Ascending aorta (tissue), 2 donors: ENCODE data around the gene DCUN1D1. TPM values are rescaled to one million over a fixed set of nuclear protein-coding genes. Genes with fewer than 3 reads are reported as not detected.
A peak's percentile ranks its signal among the peaks of the same experiment; 100 is the strongest.

Experiments used
- DNase-seq, 2 donors: peaks; one replicate each; pipeline ENCODE4 v3.0.0-alpha.2; 2019; ENCODE audit warnings: low spot score in 2 of 2
- H3K27ac ChIP-seq, 2 donors: fragments of 200-600 bp; sonication (generic); one replicate each; pipeline ENCODE4 v1.5.1; 2016 to 2017; ENCODE audit warnings: mild to moderate bottlenecking in 1 of 2
- H3K27me3 ChIP-seq: fragments of 200-600 bp; sonication (generic); one replicate; pipeline ENCODE4 v1.5.1; 2017
- H3K36me3 ChIP-seq, 2 donors: fragments of 200-600 bp; sonication (generic); one replicate each; pipeline ENCODE4 v1.5.1; 2016
- H3K4me1 ChIP-seq, 2 donors: fragments of 200-600 bp; sonication (generic); one replicate each; pipeline ENCODE4 v1.5.1; 2016 to 2017; ENCODE audit warnings: mild to moderate bottlenecking in 1 of 2
- H3K4me3 ChIP-seq, 2 donors: fragments of 200-600 bp; sonication (generic); one replicate each; pipeline ENCODE4 v1.5.1; 2016 to 2017; ENCODE audit warnings: mild to moderate bottlenecking in 1 of 2
- H3K9me3 ChIP-seq, 2 donors: fragments of 200-600 bp; sonication (generic); one replicate each; pipeline ENCODE4 v1.5.1; 2016
- intact Hi-C: fragments of 100-400 bp; cut with DNase I; formaldehyde crosslinking; loops from one replicate; pipeline ENCODE4 v1.15.1; 2023
- total RNA-seq: library from RNA; depleted of rRNA; stranded (reverse); fragments of >200 nt; gene quantifications from one replicate; pipeline ENCODE4 v1.1.0, GENCODE V29; 2016
- TF ChIP-seq, protein P1 (sequence below), 3 experiments: fragments of 200-600 bp in 2 of 3; fragments of 450-650 bp in 1 of 3; sonication (generic) in 2 of 3; IDR thresholded peaks; one replicate each; pipeline ENCODE4 v1.5.1; 2016 to 2019; ENCODE audit warnings: antibody characterized with exemption in 3 of 3, mild to moderate bottlenecking in 1 of 3, moderate library complexity in 1 of 3

DCUN1D1 gene
- total RNA-seq: 8.4 TPM

GRCh38 chr3:182980204-182981037 lies at the start of gene DCUN1D1:
Gene DCUN1D1 (minus strand): TSS chr3:182980538. CDS start chr3:182980489, 49 bp downstream.
- peak within 1 kb of the TSS; percentile 84 to 89 for H3K27ac ChIP-seq
- peaks cover 3 to 11% of the 10 kb centered on the region in 2 donors for H3K4me1 ChIP-seq
- DNase-seq: peak; percentile 56 to 95
- H3K36me3 ChIP-seq: no peaks in the 10 kb centered on the region
- TF ChIP-seq, protein P1, sequence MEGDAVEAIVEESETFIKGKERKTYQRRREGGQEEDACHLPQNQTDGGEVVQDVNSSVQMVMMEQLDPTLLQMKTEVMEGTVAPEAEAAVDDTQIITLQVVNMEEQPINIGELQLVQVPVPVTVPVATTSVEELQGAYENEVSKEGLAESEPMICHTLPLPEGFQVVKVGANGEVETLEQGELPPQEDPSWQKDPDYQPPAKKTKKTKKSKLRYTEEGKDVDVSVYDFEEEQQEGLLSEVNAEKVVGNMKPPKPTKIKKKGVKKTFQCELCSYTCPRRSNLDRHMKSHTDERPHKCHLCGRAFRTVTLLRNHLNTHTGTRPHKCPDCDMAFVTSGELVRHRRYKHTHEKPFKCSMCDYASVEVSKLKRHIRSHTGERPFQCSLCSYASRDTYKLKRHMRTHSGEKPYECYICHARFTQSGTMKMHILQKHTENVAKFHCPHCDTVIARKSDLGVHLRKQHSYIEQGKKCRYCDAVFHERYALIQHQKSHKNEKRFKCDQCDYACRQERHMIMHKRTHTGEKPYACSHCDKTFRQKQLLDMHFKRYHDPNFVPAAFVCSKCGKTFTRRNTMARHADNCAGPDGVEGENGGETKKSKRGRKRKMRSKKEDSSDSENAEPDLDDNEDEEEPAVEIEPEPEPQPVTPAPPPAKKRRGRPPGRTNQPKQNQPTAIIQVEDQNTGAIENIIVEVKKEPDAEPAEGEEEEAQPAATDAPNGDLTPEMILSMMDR (IDR thresholded peaks at IDR 0.05): no peak
- H3K27me3 ChIP-seq: no peaks in the 10 kb centered on the region
- intact Hi-C loops: loop anchor here (1.0 to 5.0 kb wide), 2 partner anchors 119 to 188 kb away; partner anchors contain the start of genes ATP11B and MCCC1
- H3K9me3 ChIP-seq: no peaks in the 10 kb centered on the region
- peak within 1 kb of the TSS; percentile 96 to 100 for H3K4me3 ChIP-seq

DNA sequence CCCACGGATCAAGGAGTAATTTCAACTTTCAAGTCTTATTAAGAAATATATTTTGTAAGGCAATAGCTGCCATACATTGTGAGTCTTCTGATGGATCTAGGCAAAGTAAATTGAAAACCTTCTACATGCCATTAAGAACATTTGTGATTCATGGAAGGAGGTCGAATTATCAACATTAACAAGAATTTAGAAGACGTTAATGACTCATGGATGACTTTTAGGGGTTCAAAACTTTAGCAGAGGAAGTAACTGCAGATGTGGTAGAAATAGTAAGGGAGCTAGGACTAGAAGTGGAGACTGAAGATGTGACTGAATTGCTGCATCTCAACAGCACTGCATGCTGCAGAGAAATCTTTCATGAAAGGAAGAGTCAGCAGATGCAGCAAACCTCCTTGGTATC lies 48.1 kb upstream of the DCUN1D1 start:
- intact Hi-C loops: no loop called here
- Histone ChIP-seq H3K4me3 (no peak overlapping the region), H3K36me3 (peaks cover 47 to 65% of the 10 kb centered on the region in 2 donors), H3K9me3 (no peaks in the 10 kb centered on the region), H3K27ac (no peak overlapping the region), H3K4me1 (no peaks in the 10 kb centered on the region), H3K27me3 (no peaks in the 10 kb centered on the region)
- no peak for DNase-seq
- TF ChIP-seq, protein P1 (IDR thresholded peaks at IDR 0.05): no peak

GRCh38 chr3:183027276-183027675 lies 46.9 kb upstream of the DCUN1D1 start:
- TF ChIP-seq, protein P1 (IDR thresholded peaks at IDR 0.05): no peak
- H3K4me1 ChIP-seq: no peaks in the 10 kb centered on the region
- H3K27me3 ChIP-seq: no peaks in the 10 kb centered on the region
- no peak overlapping the region for H3K27ac ChIP-seq
- intact Hi-C loops: no loop called here
- H3K4me3 ChIP-seq: no peak overlapping the region
- H3K36me3 ChIP-seq: peaks cover 38 to 60% of the 10 kb centered on the region in 2 donors
- no peaks in the 10 kb centered on the region for H3K9me3 ChIP-seq
- DNase-seq: no peak

- TF ChIP-seq, protein P1 (IDR thresholded peaks at IDR 0.05): no peak
- DNase-seq: no peak
- no peaks in the 10 kb centered on the region for H3K9me3 ChIP-seq
- H3K4me3 ChIP-seq: no peak overlapping the region
- no peaks in the 10 kb centered on the region for H3K4me1 ChIP-seq
- intact Hi-C loops: no loop called here
- peaks cover 29 to 67% of the 10 kb centered on the region in 2 donors for H3K36me3 ChIP-seq
- H3K27me3 ChIP-seq: no peaks in the 10 kb centered on the region
- H3K27ac ChIP-seq: no peak overlapping the region
Observed at GRCh38 chr3:183022936-183023516, 42.7 kb upstream of the DCUN1D1 start.

- no peak for DNase-seq
- intact Hi-C loops: no loop called here
- H3K9me3 ChIP-seq: no peaks in the 10 kb centered on the region
- H3K27me3 ChIP-seq: no peaks in the 10 kb centered on the region
- no peaks in the 10 kb centered on the region for H3K4me1 ChIP-seq
- H3K4me3 ChIP-seq: no peak overlapping the region
- H3K36me3 ChIP-seq: peaks cover 34 to 67% of the 10 kb centered on the region in 2 donors
- H3K27ac ChIP-seq: no peak overlapping the region
- TF ChIP-seq, protein P1 (IDR thresholded peaks at IDR 0.05): no peak
Observed at GRCh38 chr3:183018421-183019192, 38.3 kb upstream of the DCUN1D1 start.
